Measurements from ENCODE around the gene BAIAP2L1. TPM values are rescaled to one million over a fixed set of nuclear protein-coding genes. Genes with fewer than 3 reads are reported as not detected.

BAIAP2L1 gene
- total and polyA plus RNA-seq, 4 donors: 12.5 to 29.2 (median 19.9) TPM

DNA sequence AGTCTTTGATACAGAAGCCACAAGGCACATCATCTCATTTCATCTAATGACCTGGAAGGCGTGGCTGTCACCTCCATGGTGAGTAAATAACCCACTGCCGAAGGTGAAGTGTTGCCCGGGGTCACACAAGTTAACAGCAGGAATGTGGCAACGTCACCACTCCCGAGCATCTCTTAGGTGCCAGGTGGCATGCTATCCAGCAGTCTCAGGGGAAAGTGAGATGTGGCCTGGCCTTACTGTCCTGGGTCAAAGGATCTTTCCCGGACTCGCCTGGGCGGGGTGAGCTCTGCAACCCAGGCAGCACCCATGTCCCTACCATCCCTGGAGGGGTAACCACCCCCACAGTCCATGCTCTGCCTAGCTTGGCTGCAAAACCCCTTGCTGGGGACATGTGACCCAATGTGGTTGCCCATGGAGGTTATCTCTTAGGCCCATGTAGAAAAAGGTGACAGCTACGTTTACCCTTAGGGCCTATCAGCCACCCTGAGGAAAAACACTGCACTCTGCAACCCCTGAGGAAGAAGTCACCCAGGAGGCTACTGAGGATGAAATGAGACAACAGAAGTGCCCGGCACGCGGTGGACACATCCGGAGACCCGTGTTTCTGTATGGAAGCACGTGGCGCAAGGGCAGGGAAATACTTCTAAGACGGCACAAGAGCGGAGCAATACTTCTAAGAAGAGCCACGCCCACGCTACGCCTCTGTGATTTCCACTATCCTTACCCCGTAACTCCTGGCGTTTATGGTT lies 52.0 kb downstream of the BAIAP2L1 start:
- ATAC-seq (ENCODE audit: insufficient read depth, low FRiP score): no peak
- H3K9ac ChIP-seq (ENCODE audit: insufficient read depth in 1 of 2, low read length in 2 of 2): no peak overlapping the region
- H3K27me3 ChIP-seq (ENCODE audit: control insufficient read depth in 3 of 3, insufficient read depth in 3 of 3, low read length in 2 of 3): no peaks in the 10 kb centered on the region
- TF ChIP-seq, protein P1, sequence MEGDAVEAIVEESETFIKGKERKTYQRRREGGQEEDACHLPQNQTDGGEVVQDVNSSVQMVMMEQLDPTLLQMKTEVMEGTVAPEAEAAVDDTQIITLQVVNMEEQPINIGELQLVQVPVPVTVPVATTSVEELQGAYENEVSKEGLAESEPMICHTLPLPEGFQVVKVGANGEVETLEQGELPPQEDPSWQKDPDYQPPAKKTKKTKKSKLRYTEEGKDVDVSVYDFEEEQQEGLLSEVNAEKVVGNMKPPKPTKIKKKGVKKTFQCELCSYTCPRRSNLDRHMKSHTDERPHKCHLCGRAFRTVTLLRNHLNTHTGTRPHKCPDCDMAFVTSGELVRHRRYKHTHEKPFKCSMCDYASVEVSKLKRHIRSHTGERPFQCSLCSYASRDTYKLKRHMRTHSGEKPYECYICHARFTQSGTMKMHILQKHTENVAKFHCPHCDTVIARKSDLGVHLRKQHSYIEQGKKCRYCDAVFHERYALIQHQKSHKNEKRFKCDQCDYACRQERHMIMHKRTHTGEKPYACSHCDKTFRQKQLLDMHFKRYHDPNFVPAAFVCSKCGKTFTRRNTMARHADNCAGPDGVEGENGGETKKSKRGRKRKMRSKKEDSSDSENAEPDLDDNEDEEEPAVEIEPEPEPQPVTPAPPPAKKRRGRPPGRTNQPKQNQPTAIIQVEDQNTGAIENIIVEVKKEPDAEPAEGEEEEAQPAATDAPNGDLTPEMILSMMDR (IDR thresholded peaks at IDR 0.05; ENCODE audit: control extremely low read depth, extremely low read depth): no peak
- H3K9me3 ChIP-seq (ENCODE audit: control insufficient read depth in 4 of 4, insufficient read depth in 3 of 4, low read length in 3 of 4): no peaks in the 10 kb centered on the region
- H3K36me3 ChIP-seq (ENCODE audit: control insufficient read depth in 4 of 4, insufficient read depth in 4 of 4, low read length in 4 of 4): no peaks in the 10 kb centered on the region
- H3K4me3 ChIP-seq: no peak overlapping the region
- H3K4me1 ChIP-seq (ENCODE audit: control insufficient read depth in 5 of 5, insufficient read depth in 5 of 5, low read length in 5 of 5): peaks cover 0 to 3% (median 0%) of the 10 kb centered on the region in 5 donors
- H3K27ac ChIP-seq (ENCODE audit: low read depth in 1 of 2, low read length in 1 of 2): no peak overlapping the region
- DNase-seq: no peak
- WGBS, 2 donors: 86 to 88% methylated on average over 23 of the region's 23 CpGs

DNA sequence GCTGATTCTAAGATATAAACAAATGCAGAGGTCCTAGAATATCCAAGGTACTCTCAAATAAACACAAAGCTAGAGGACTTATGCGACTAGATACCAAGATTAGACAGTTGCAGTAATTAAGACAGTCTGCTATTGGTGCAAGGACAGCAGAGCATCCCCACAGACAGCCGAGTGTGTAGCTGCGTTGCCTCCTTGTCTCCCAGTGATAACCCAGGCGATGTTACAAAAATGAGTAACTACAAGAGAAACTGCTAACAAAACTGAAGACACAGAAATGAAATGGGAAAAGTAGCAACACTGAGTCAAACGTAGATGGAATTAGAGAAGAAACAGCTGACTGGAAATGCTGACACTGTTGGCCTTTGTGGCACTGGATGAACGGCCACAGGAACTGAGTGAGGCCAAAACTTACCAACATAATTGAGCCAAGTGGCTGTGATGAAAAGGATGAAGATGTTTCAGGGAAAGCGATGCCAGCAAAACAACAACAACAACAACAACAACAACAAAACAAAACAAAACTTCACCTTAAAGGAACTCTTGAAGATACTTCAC lies 54.3 kb downstream of the BAIAP2L1 start:
- no peak for DNase-seq
- no peaks in the 10 kb centered on the region for H3K4me1 ChIP-seq (ENCODE audit: control insufficient read depth in 5 of 5, insufficient read depth in 5 of 5, low read length in 5 of 5)
- TF ChIP-seq, protein P1 (IDR thresholded peaks at IDR 0.05; ENCODE audit: control extremely low read depth, extremely low read depth): no peak
- no peak overlapping the region for H3K9ac ChIP-seq (ENCODE audit: insufficient read depth in 1 of 2, low read length in 2 of 2)
- H3K27me3 ChIP-seq (ENCODE audit: control insufficient read depth in 3 of 3, insufficient read depth in 3 of 3, low read length in 2 of 3): no peaks in the 10 kb centered on the region
- H3K27ac ChIP-seq (ENCODE audit: low read depth in 1 of 2, low read length in 1 of 2): no peak overlapping the region
- ATAC-seq (ENCODE audit: insufficient read depth, low FRiP score): no peak
- 75 to 80% methylated on average over 7 of the region's 7 CpGs for WGBS, 2 donors
- H3K36me3 ChIP-seq (ENCODE audit: control insufficient read depth in 4 of 4, insufficient read depth in 4 of 4, low read length in 4 of 4): peaks cover 0 to 2% (median 0%) of the 10 kb centered on the region in 4 donors
- H3K4me3 ChIP-seq: no peak overlapping the region
- H3K9me3 ChIP-seq (ENCODE audit: control insufficient read depth in 4 of 4, insufficient read depth in 3 of 4, low read length in 3 of 4): no peaks in the 10 kb centered on the region

DNA sequence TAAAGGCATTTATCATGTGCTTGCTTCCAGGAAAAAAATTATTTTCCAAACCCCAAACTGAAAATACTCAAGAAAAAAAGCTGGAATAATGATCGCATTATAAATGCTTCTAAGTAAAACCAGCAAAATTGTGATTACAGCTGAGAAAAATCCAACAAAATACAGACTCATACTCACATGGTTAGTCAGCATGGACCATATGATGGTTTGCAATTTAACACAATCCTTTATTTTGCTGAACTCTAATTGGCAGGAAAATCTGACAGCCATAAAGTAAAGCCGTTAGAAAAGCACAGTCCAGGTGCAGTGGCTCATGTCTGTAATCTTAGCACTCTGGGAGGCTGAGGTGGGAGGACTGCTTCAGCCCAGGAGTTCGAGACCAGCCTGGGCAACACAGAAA lies 59.8 kb downstream of the BAIAP2L1 start:
- no peaks in the 10 kb centered on the region for H3K4me1 ChIP-seq (ENCODE audit: control insufficient read depth in 5 of 5, insufficient read depth in 5 of 5, low read length in 5 of 5)
- TF ChIP-seq, protein P1 (IDR thresholded peaks at IDR 0.05; ENCODE audit: control extremely low read depth, extremely low read depth): no peak
- no peak for DNase-seq
- H3K9ac ChIP-seq (ENCODE audit: insufficient read depth in 1 of 2, low read length in 2 of 2): no peak overlapping the region
- no peaks in the 10 kb centered on the region for H3K9me3 ChIP-seq (ENCODE audit: control insufficient read depth in 4 of 4, insufficient read depth in 3 of 4, low read length in 3 of 4)
- H3K36me3 ChIP-seq (ENCODE audit: control insufficient read depth in 4 of 4, insufficient read depth in 4 of 4, low read length in 4 of 4): peaks cover 0 to 2% (median 0%) of the 10 kb centered on the region in 4 donors
- H3K27ac ChIP-seq (ENCODE audit: low read depth in 1 of 2, low read length in 1 of 2): no peak overlapping the region
- no peaks in the 10 kb centered on the region for H3K27me3 ChIP-seq (ENCODE audit: control insufficient read depth in 3 of 3, insufficient read depth in 3 of 3, low read length in 2 of 3)
- ATAC-seq (ENCODE audit: insufficient read depth, low FRiP score): no peak
- no peak overlapping the region for H3K4me3 ChIP-seq
- 86% methylated on average over 3 of the region's 3 CpGs for WGBS, 2 donors
